Activated gamma-delta T cell treated with anti-CD3 and anti-CD28 coated beads, Interleukin-2, amount 50 U/mL, for 16 hours (primary cell): ENCODE data around the gene GSS.

ENCODE experiments used
- DNase-seq: peaks from one replicate; pipeline ENCODE4 v3.0.0-alpha.2; 2020; ENCODE audit warnings: low read depth

GSS gene

DNA sequence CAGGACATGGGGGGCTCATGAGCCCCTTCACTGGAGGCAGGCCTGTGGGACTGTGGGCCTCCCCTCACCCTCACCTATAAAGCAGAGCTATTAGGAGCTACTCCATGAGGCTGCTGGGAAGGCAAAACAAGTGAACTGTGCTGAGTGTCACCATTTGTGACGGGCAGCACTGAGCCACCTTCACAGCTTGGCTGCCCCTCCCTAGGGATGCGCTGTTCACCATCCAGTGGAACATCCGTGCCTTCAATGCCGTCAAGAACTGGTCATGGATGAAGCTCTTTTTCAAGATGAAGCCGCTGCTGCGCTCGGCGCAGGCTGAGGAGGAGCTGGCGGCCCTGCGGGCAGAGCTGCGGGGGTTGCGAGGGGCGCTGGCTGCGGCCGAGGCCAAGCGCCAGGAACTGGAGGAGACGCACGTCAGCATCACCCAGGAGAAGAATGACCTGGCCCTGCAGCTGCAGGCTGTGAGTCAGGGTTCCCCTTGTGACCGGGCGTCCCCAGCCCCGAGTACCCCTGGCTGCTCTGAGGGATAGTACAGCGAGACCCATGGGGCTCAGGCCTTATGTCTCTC is 38.4 kb upstream of the GSS start:
- no peak for DNase-seq

- no peak for DNase-seq
These were observed 37.3 kb upstream of the GSS start for GRCh38 chr20:34992751-34993417.

DNA sequence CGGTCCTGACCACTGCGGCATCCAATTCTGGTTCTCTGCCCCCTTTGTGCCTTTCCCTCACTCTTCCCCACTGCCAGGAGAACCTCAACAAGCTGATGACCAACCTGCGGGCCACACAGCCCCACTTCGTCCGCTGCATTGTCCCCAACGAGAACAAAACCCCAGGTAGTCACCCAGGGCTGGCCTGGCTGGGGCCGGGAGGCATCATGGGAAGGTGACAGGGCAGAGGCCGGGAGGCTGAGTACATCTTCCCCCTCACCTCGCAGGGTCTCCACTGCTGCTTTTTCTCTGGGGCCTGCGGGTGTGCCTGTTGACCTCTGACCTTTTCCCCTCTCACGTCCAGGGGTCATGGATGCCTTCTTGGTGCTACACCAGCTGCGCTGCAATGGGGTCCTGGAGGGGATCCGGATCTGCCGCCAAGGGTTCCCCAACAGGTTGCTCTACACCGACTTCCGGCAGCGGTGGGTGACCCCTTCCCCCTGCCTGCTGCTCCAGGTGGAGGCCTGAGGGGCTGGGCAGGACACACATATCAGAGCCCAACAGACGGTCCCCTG is 35.1 kb upstream of the GSS start:
- no peak for DNase-seq

- no peak for DNase-seq
These were observed 34.6 kb upstream of the GSS start for GRCh38 chr20:34990231-34990630.

DNA sequence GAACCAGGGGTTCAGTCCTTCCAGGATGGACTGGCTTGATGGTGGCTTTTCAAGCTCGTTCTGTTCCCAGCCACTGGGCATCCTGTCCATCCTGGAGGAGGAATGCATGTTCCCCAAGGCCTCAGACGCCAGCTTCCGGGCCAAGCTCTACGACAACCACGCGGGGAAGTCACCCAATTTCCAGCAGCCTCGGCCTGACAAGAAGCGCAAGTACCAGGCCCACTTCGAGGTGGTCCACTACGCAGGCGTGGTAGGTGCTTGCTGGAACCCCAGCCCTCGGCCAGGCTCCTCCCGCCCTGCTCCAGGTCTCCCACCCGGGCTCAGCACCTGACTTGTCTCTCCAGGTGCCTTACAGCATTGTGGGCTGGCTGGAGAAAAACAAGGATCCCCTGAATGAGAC is 34.1 kb upstream of the GSS start:
- no peak for DNase-seq

DNA sequence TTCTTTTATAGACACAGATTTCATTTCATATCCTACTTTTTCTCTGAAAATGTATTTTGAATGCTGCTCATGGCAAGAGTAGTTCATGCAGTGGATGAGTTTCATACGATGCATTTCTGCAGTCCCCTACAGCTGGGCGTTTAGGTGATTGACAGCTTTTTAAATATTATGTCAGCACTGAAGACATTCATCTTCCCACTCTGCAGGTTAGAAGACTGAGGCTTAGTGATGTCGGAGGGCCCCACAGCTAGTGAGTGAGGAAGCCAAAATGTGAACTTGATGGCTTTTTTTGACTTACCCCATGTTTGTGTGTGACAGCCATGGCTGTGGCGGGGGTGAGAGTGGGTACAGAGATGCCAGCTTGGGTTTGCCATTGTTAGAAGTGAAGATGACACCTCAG is 33.5 kb upstream of the GSS start:
- DNase-seq = no peak

GRCh38 chr20:34988191-34988540 is 32.6 kb upstream of the GSS start:
- no peak for DNase-seq

DNA sequence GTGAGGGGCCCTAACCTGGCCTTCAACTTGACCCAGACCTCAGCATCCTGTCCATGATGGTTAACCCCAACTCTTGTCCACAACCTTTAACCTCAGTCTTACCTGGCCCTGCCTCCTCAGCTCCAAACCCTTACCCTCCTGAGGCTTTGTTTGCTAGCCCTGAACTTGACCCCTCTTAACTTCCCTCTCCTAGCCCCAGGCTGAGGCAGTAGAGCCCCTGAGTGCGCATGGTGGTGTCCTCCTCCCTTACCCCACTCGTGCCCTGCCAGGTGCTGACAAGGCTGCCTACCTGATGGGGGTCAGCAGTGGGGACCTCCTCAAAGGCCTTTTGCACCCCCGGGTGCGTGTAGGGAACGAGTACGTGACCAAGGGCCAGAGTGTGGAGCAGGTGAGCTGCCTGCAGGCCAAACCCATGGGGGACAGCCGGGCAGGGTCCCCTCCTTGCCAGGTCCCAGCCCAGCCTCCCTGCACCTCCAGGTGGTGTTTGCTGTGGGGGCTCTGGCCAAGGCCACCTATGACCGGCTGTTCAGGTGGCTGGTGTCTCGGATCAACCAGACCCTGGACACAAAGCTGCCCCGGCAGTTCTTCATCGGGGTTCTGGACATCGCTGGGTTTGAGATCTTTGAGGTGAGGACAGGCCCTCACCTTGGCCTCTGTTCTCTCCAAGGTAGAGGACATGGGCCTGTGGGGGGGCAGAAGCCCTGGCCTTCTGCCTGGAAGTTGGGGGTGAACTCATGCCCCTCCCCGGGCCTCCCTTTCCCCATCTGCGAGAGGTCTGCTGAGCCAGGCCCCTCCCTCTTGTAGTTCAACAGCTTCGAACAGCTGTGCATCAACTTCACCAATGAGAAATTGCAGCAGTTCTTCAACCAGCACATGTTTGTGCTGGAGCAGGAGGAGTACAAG is 31.9 kb upstream of the GSS start:
- no peak for DNase-seq

- no peak for DNase-seq
These were observed 31.0 kb upstream of the GSS start for GRCh38 chr20:34986311-34987287.

GRCh38 chr20:34985461-34986310 is 30.1 kb upstream of the GSS start:
- no peak for DNase-seq

- DNase-seq = no peak
These were observed 29.2 kb upstream of the GSS start for GRCh38 chr20:34984756-34985261.

- DNase-seq = no peak
These were observed 28.6 kb upstream of the GSS start for GRCh38 chr20:34983995-34984735.

- DNase-seq = no peak
These were observed 27.6 kb upstream of the GSS start for GRCh38 chr20:34983089-34983820.

DNA sequence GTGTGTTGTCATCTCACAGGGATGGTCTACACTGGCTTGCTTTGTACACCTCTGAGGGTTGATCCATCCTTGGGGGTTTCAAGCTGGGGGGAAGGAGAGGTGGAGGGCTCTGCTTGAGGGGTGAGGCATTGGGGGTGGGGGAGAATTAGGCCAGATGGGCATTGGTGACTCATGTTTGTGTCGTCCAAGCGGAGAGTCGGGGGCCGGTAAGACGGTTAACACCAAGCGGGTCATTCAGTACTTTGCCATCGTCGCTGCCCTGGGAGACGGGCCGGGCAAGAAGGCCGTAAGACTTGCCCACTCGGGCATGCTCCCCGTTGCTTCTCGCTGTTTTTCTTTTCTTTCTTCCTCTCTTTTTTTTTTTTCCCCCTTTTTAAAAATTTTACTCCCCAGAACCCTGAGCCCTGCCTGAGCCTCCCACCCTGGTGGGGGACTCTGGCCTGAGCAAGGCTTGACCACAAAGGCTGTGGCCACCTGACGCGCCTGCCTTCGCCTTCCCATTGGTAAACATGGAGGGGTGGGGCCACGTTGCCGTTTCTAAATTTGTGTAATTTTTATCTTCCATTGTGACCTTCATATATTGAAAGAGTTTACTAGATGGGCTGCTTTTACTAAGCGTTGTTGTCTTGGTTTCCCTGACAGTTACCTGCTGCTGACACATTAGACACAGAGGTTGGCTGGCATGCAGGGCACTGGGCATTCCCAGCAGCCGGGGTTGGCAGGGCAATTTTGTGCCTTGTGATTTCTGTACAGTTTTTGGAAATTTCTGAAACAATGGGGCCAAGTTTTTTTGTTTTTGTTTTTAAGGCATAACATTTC is 26.9 kb upstream of the GSS start:
- no peak for DNase-seq

GRCh38 chr20:34980543-34981233 is 25.1 kb upstream of the GSS start:
- no peak for DNase-seq

GRCh38 chr20:34979366-34980153 is 24.0 kb upstream of the GSS start:
- DNase-seq = no peak
